Erythroblast (primary cell): ENCODE data around the gene NRTN.

Source experiments
- GATA1 ChIP-seq: IDR thresholded peaks from 2 replicates; pipeline ENCODE4 v1.6.1; 2011; ENCODE audit warnings: low read depth, mild to moderate bottlenecking, control low read depth, low read length, moderate library complexity
- POLR2A ChIP-seq: IDR thresholded peaks from 2 replicates; pipeline ENCODE4 v1.6.1; 2011; ENCODE audit warnings: mild to moderate bottlenecking, low read length

- TF ChIP-seq POLR2A: no peak
- TF ChIP-seq GATA1: no peak
Measured at GRCh38 chr19:5843295-5843927, 38.5 kb downstream of the NRTN start.
